Smooth muscle cell (in vitro differentiated cells): Measurements from ENCODE around the gene CCDC88C. TPM values are rescaled to one million over a fixed set of nuclear protein-coding genes. Genes with fewer than 3 reads are reported as not detected.

ENCODE experiments used
- DNase-seq: peaks from one replicate; lab custom pipeline; 2025; ENCODE audit not compliant: unreplicated experiment; lab: John Stamatoyannopoulos, UW
- H2AFZ ChIP-seq: fragments of 200-600 bp; sonication (generic); 2 replicates; pipeline ENCODE4 v1.6.0; 2016; ENCODE audit warnings: antibody characterized with exemption, low read depth, mild to moderate bottlenecking
- H3F3A ChIP-seq: fragments of 200-600 bp; sonication (generic); 2 replicates; pipeline ENCODE4 v1.6.0; 2017; ENCODE audit warnings: antibody characterized with exemption, low read depth
- H3K27ac ChIP-seq: fragments of 200-600 bp; sonication (generic); 2 replicates; pipeline ENCODE4 v1.5.1; 2016; ENCODE audit warnings: low read depth, mild to moderate bottlenecking
- H3K27me3 ChIP-seq: fragments of 200-600 bp; sonication (generic); 2 replicates; pipeline ENCODE4 v1.6.1; 2016; ENCODE audit warnings: low read depth, mild to moderate bottlenecking
- H3K36me3 ChIP-seq: fragments of 200-600 bp; sonication (generic); 2 replicates; pipeline ENCODE4 v1.5.1; 2016; ENCODE audit warnings: low read depth
- H3K4me1 ChIP-seq: fragments of 200-600 bp; sonication (generic); 2 replicates; pipeline ENCODE4 v1.5.1; 2016; ENCODE audit warnings: low read depth
- H3K4me2 ChIP-seq: fragments of 200-600 bp; sonication (generic); 2 replicates; pipeline ENCODE4 v1.6.0; 2016; ENCODE audit warnings: mild to moderate bottlenecking
- H3K4me3 ChIP-seq: fragments of 200-600 bp; sonication (generic); 2 replicates; pipeline ENCODE4 v1.5.1; 2016; ENCODE audit warnings: mild to moderate bottlenecking
- H3K79me2 ChIP-seq: fragments of 200-600 bp; sonication (generic); 2 replicates; pipeline ENCODE4 v1.6.0; 2016; ENCODE audit warnings: low read depth, mild to moderate bottlenecking
- H3K9ac ChIP-seq: fragments of 200-600 bp; sonication (generic); 2 replicates; pipeline ENCODE4 v1.6.0; 2016; ENCODE audit warnings: low read depth
- H3K9me3 ChIP-seq: fragments of 200-600 bp; sonication (generic); replicated peaks from 2 replicates; pipeline ENCODE4 v1.5.1; 2016; ENCODE audit warnings: low read depth
- H4K20me1 ChIP-seq: fragments of 200-600 bp; sonication (generic); 2 replicates; pipeline ENCODE4 v1.6.0; 2016; ENCODE audit warnings: low read depth
- WGBS: methylation state at CpG from one replicate; pipeline ENCODE4 v1.1.7; 2016; ENCODE audit warnings: low lambda C conversion rate; 5-methylcytosine and 5-hydroxymethylcytosine counted together
- polyA plus RNA-seq: library from polyadenylated mRNA; unstranded; fragments of >200 nt; fragmentation: Nextera tagmentation; extraction: Ambion mirVana; gene quantifications from 2 replicates; pipeline ENCODE4 v1.2.1, GENCODE V29; 2016
- total RNA-seq: library from RNA; depleted of rRNA; stranded (reverse); fragments of >200 nt; gene quantifications from 2 replicates; pipeline ENCODE4 v1.2.3, GENCODE V29; 2014
- TF ChIP-seq, protein P1 (sequence below): fragments of 200-600 bp; sonication (generic); IDR thresholded peaks from 2 replicates; pipeline ENCODE4 v1.5.1; 2017; ENCODE audit warnings: borderline replicate concordance, mild to moderate bottlenecking, antibody characterized with exemption; ENCODE audit not compliant: insufficient read depth, poor library complexity, severe bottlenecking

CCDC88C gene
- total and polyA plus RNA-seq, 2 experiments from 2014 or later = 1.1 TPM; not detected in 1

- TF ChIP-seq, protein P1, sequence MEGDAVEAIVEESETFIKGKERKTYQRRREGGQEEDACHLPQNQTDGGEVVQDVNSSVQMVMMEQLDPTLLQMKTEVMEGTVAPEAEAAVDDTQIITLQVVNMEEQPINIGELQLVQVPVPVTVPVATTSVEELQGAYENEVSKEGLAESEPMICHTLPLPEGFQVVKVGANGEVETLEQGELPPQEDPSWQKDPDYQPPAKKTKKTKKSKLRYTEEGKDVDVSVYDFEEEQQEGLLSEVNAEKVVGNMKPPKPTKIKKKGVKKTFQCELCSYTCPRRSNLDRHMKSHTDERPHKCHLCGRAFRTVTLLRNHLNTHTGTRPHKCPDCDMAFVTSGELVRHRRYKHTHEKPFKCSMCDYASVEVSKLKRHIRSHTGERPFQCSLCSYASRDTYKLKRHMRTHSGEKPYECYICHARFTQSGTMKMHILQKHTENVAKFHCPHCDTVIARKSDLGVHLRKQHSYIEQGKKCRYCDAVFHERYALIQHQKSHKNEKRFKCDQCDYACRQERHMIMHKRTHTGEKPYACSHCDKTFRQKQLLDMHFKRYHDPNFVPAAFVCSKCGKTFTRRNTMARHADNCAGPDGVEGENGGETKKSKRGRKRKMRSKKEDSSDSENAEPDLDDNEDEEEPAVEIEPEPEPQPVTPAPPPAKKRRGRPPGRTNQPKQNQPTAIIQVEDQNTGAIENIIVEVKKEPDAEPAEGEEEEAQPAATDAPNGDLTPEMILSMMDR = no peak
- Histone ChIP-seq H3K9me3 (no peaks in the 10 kb centered on the region), H3K27me3 (peaks cover 55% of the 10 kb centered on the region), H3K36me3 (no peaks in the 10 kb centered on the region), H3K4me1 (peaks cover 4% of the 10 kb centered on the region), H3F3A (no peaks in the 10 kb centered on the region), H2AFZ (no peak overlapping the region), H3K9ac (no peak overlapping the region), H4K20me1 (no peaks in the 10 kb centered on the region), H3K4me3 (no peak overlapping the region), H3K27ac (no peak overlapping the region), H3K79me2 (no peaks in the 10 kb centered on the region), H3K4me2 (no peak overlapping the region)
- no peak for DNase-seq
- WGBS = 98% methylated on average over 8 of the region's 8 CpGs
These were observed 11.2 kb downstream of the CCDC88C start for GRCh38 chr14:91406451-91406850.

DNA sequence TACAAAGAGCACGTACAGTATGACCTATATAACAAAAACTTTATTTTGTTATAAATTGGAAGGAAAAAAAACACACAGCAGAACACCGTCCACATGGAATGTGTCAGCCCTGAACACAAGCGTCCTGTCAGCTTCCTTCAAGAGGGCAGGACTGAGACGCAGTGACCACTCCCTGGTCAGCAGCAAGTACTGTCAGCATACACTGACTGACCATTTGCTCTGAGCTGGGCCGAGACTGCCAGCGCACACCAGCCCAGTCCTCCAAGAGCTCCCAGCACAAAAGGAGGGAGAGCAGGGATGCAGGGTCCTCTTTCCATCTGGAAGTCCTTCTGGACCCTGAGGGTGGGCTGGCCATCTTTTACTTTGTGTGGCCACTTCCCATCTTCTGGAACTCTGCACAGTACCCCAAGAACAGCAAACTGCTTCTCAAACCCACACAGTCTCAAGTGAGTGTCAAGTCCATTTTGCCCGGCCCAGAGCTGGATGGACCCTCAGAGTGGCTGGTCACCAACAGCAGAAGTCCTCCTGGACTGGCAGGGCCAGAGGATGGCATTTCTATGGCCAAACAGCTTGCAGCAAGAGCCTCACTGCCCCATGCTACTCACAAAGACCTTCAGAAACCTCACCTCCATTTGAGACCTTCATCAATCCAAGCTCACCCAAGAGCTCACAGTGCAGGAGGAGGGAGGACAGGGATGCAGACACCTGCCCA, 11.7 kb downstream of the CCDC88C start:
- no peak overlapping the region for H3K9ac ChIP-seq
- H3K36me3 ChIP-seq = no peaks in the 10 kb centered on the region
- H3K9me3 ChIP-seq = no peaks in the 10 kb centered on the region
- TF ChIP-seq, protein P1 = no peak
- no peak overlapping the region for H2AFZ ChIP-seq
- 94% methylated on average over 7 of the region's 7 CpGs for WGBS
- H3K79me2 ChIP-seq = no peaks in the 10 kb centered on the region
- H4K20me1 ChIP-seq = no peaks in the 10 kb centered on the region
- peaks cover 4% of the 10 kb centered on the region for H3K4me1 ChIP-seq
- peaks cover 49% of the 10 kb centered on the region for H3K27me3 ChIP-seq
- H3F3A ChIP-seq = no peaks in the 10 kb centered on the region
- H3K4me2 ChIP-seq = no peak overlapping the region
- DNase-seq = no peak
- no peak overlapping the region for H3K27ac ChIP-seq
- H3K4me3 ChIP-seq = no peak overlapping the region

DNA sequence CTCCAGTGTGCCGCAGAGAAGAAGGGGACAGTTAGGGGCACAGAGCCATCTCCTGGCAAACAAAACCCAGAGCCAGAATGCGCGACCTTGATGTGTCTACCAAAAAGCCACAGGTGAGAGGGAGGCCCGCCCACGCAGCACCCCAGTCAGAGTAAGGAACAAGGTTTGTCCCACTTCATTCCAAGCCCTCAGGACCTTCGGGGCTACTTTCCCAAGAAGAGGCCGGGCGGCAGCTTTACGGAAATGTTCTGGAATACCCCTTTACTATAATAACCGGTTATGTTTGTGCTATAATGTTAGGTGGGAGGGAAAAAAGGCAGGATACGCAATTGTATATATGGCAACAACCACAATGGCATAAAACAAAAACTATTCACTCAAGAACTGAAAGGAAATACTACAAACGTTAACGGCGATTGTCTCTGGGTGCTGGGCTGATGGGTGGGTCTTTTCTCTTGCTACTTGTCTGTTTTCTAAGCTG, 12.3 kb downstream of the CCDC88C start:
- no peak overlapping the region for H2AFZ ChIP-seq
- H3K27me3 ChIP-seq = peaks cover 49% of the 10 kb centered on the region
- no peaks in the 10 kb centered on the region for H3K79me2 ChIP-seq
- no peaks in the 10 kb centered on the region for H3K9me3 ChIP-seq
- H3K36me3 ChIP-seq = no peaks in the 10 kb centered on the region
- DNase-seq = no peak
- H4K20me1 ChIP-seq = no peaks in the 10 kb centered on the region
- H3K4me1 ChIP-seq = peaks cover 4% of the 10 kb centered on the region
- H3F3A ChIP-seq = no peaks in the 10 kb centered on the region
- TF ChIP-seq, protein P1 = no peak
- H3K4me3 ChIP-seq = no peak overlapping the region
- no peak overlapping the region for H3K9ac ChIP-seq
- no peak overlapping the region for H3K27ac ChIP-seq
- 95% methylated on average over 14 of the region's 14 CpGs for WGBS
- no peak overlapping the region for H3K4me2 ChIP-seq
